ENCODE data around the gene RBFOX2.
"Not testable (repeated sequence)": the region's sequence is repeated elsewhere in the genome, so short reads cannot be mapped to it uniquely, and the experiment has no call there.

The RBFOX2 gene

DNA sequence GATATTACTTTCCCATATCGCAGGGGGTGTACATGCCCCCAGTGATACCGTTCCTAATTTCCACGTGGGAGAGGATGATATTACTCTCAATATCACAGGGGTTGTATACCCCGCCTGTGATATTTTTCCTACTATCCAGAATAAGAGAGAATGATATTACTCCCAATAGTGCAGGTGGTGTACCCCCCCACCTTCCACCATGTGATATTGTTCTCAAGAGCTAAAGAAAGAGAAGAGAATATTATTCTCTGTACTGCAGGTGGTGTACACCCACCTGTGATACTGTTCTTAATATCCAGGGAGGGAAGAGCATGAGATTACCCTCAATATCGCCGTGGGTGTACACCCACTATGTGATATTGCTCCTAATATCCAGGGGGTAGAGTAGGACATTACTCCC lies 328.8 kb downstream of the RBFOX2 start:
- not testable (repeated sequence) for DNase-seq (ENCODE audit: low read depth in 2 of 2)

DNA sequence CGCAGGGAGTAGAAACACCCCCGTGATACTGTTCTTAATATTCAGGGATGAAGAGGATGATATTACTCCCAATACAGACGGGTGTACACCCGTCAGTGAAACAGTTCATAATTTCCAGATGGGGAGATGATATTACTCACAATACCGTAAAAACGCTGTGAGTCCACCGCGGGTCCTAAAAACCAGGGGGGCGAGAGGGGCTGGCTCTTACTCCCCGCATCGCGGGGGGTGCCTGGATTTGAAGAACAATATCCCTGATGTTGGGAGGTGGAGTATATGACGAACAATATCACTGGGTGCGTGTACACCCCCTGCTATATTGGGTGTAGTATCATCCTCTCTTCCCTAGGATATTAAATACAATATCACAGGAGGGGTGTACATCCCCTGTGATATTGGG lies 331.5 kb downstream of the RBFOX2 start:
- no peak for DNase-seq (ENCODE audit: low read depth in 2 of 2)

DNA sequence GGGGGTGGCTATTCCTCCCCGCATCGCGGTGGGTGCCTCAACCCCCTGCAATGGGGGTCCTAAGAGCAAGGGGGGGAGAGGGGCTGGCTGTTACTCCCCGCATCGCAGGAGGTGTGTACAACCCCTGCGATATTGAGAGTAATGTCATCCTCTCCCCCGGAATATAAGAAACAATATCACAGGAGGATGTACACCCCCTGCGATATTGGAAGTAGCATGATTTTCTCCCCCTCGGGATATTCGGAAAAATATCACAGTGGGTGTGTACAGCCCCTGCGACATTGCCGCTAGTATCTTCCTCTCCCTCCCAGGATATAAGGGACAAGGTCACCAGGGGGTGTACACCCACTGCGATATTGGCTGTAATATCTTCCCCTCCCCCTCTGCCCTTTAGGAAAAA lies 333.4 kb downstream of the RBFOX2 start:
- DNase-seq (ENCODE audit: low read depth in 2 of 2): no peak

- no peak for DNase-seq (ENCODE audit: low read depth in 2 of 2)
These were observed 338.6 kb downstream of the RBFOX2 start for GRCh38 chr22:35690001-35690400.

GRCh38 chr22:35688913-35689675 lies 339.5 kb downstream of the RBFOX2 start:
- DNase-seq (ENCODE audit: low read depth in 2 of 2): no peak
